Measurements from ENCODE around the gene WFS1. TPM values are rescaled to one million over a fixed set of nuclear protein-coding genes. Genes with fewer than 3 reads are reported as not detected.

Gene WFS1
- total and polyA plus RNA-seq, 9 donors: 33.2 to 174 (median 126) TPM

GRCh38 chr4:6268650-6269615 lies 717 bp upstream of the WFS1 start:
- WGBS, 3 donors: 23 to 37% (median 32%) methylated on average over 22 to 32 of the region's 32 CpGs
- peak overlapping the region; percentile 18 for H3K4me3 ChIP-seq
- H3K27ac ChIP-seq: peak overlapping the region in 1 of 2 donors; percentile 16
- no peak for TF ChIP-seq CTCF (IDR thresholded peaks at IDR 0.05)
- no peak for TF ChIP-seq EP300 (IDR thresholded peaks at IDR 0.05)
- H3K27me3 ChIP-seq: no peaks in the 10 kb centered on the region
- intact Hi-C loops (cut with DNase I): no loop called here
- DNase-seq: peak in 2 of 5 donors; percentile 48 to 56
- H3K4me1 ChIP-seq (ENCODE audit: insufficient read depth): peaks cover 27% of the 10 kb centered on the region
- no peaks in the 10 kb centered on the region for H3K9me3 ChIP-seq
- no peaks in the 10 kb centered on the region for H3K36me3 ChIP-seq

- peak; percentile 48 to 74 (median 63) for DNase-seq
- Histone ChIP-seq H3K4me1 (ENCODE audit: insufficient read depth) (peaks cover 41% of the 10 kb centered on the region), H3K36me3 (no peaks in the 10 kb centered on the region), H3K9me3 (no peaks in the 10 kb centered on the region), H3K4me3 (peak overlapping the region; percentile 96), H3K27ac (peak overlapping the region; percentile 71 to 82), H3K27me3 (no peaks in the 10 kb centered on the region)
- intact Hi-C loops (cut with DNase I): loop anchor here in 1 of 4 donors (10.0 kb wide), 1 partner anchor 514 kb away; the partner anchor contains the start of gene KIAA0232
- 1 to 7% (median 4%) methylated on average over 8 of the region's 8 CpGs for WGBS, 3 donors
- TF ChIP-seq POLR2A (IDR thresholded peaks at IDR 0.05) (no peak), EP300 (IDR thresholded peaks at IDR 0.05) (no peak), CTCF (IDR thresholded peaks at IDR 0.05) (no peak)
Observed at GRCh38 chr4:6270636-6271121, 1.0 kb downstream of the WFS1 start.

- Histone ChIP-seq H3K27me3 (no peaks in the 10 kb centered on the region), H3K4me3 (peak overlapping the region; percentile 96), H3K9me3 (no peaks in the 10 kb centered on the region), H3K27ac (peak overlapping the region; percentile 71 to 82), H3K36me3 (no peaks in the 10 kb centered on the region), H3K4me1 (ENCODE audit: insufficient read depth) (peaks cover 45% of the 10 kb centered on the region)
- intact Hi-C loops (cut with DNase I): loop anchor here in 1 of 4 donors (10.0 kb wide), 1 partner anchor 514 kb away; the partner anchor contains the start of gene KIAA0232
- TF ChIP-seq CTCF (IDR thresholded peaks at IDR 0.05) (no peak), POLR2A (IDR thresholded peaks at IDR 0.05) (no peak), EP300 (IDR thresholded peaks at IDR 0.05) (no peak)
- WGBS, 3 donors: 23 to 37% (median 25%) methylated on average over 9 of the region's 9 CpGs
- DNase-seq: no peak
Observed at GRCh38 chr4:6271206-6271605, 1.6 kb downstream of the WFS1 start.

GRCh38 chr4:6271701-6272465 lies 2.2 kb downstream of the WFS1 start:
- Histone ChIP-seq H3K4me3 (peak overlapping the region; percentile 96), H3K4me1 (ENCODE audit: insufficient read depth) (peaks cover 50% of the 10 kb centered on the region), H3K27ac (peak overlapping the region; percentile 71 to 82), H3K9me3 (no peaks in the 10 kb centered on the region), H3K36me3 (no peaks in the 10 kb centered on the region), H3K27me3 (no peaks in the 10 kb centered on the region)
- DNase-seq: peak in 4 of 5 donors; percentile 44 to 63 (median 51)
- intact Hi-C loops (cut with DNase I): loop anchor here in 1 of 4 donors (10.0 kb wide), 1 partner anchor 513 kb away; the partner anchor contains the start of gene KIAA0232
- TF ChIP-seq EP300 (IDR thresholded peaks at IDR 0.05) (no peak), CTCF (IDR thresholded peaks at IDR 0.05) (no peak), POLR2A (IDR thresholded peaks at IDR 0.05) (no peak)
- 9 to 20% (median 13%) methylated on average over 15 of the region's 15 CpGs for WGBS, 3 donors
